PFSK-1 (cell line): ENCODE data around the gene RBP4.

Experiments
- SIN3A ChIP-seq: IDR thresholded peaks from 2 replicates; pipeline ENCODE4 v1.6.1; 2012; ENCODE audit warnings: mild to moderate bottlenecking, low read length, moderate library complexity, borderline replicate concordance; ENCODE audit not compliant: insufficient read depth
- TAF1 ChIP-seq: IDR thresholded peaks from 2 replicates; pipeline ENCODE4 v1.6.1; 2012; ENCODE audit warnings: low read length, control low read depth, borderline replicate concordance; ENCODE audit not compliant: insufficient read depth
- TF ChIP-seq, protein P1 (sequence below), 2 experiments: IDR thresholded peaks; 2 replicates each; pipeline versions ENCODE4 v1.6.1 to v1.8.0; 2011 to 2012; ENCODE audit warnings: low read depth in 2 of 2, low read length in 2 of 2, control low read depth in 1 of 2, inconsistent platforms in 1 of 2, mild to moderate bottlenecking in 1 of 2, moderate library complexity in 1 of 2; ENCODE audit not compliant: insufficient read depth in 1 of 2

GRCh38 chr10:93591065-93591808 is 9.8 kb downstream of the RBP4 start:
- TF ChIP-seq, protein P1, sequence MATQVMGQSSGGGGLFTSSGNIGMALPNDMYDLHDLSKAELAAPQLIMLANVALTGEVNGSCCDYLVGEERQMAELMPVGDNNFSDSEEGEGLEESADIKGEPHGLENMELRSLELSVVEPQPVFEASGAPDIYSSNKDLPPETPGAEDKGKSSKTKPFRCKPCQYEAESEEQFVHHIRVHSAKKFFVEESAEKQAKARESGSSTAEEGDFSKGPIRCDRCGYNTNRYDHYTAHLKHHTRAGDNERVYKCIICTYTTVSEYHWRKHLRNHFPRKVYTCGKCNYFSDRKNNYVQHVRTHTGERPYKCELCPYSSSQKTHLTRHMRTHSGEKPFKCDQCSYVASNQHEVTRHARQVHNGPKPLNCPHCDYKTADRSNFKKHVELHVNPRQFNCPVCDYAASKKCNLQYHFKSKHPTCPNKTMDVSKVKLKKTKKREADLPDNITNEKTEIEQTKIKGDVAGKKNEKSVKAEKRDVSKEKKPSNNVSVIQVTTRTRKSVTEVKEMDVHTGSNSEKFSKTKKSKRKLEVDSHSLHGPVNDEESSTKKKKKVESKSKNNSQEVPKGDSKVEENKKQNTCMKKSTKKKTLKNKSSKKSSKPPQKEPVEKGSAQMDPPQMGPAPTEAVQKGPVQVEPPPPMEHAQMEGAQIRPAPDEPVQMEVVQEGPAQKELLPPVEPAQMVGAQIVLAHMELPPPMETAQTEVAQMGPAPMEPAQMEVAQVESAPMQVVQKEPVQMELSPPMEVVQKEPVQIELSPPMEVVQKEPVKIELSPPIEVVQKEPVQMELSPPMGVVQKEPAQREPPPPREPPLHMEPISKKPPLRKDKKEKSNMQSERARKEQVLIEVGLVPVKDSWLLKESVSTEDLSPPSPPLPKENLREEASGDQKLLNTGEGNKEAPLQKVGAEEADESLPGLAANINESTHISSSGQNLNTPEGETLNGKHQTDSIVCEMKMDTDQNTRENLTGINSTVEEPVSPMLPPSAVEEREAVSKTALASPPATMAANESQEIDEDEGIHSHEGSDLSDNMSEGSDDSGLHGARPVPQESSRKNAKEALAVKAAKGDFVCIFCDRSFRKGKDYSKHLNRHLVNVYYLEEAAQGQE (IDR thresholded peaks at IDR 0.05; ENCODE audit: insufficient read depth in 1 of 2, low read depth in 2 of 2, low read length in 2 of 2) = no peak
- TF ChIP-seq TAF1 = no peak
- no peak for TF ChIP-seq SIN3A
